ENCODE data around the gene CDKAL1.
"Not testable (repeated sequence)": the region's sequence is repeated elsewhere in the genome, so short reads cannot be mapped to it uniquely, and the experiment has no call there.

Gene CDKAL1

DNA sequence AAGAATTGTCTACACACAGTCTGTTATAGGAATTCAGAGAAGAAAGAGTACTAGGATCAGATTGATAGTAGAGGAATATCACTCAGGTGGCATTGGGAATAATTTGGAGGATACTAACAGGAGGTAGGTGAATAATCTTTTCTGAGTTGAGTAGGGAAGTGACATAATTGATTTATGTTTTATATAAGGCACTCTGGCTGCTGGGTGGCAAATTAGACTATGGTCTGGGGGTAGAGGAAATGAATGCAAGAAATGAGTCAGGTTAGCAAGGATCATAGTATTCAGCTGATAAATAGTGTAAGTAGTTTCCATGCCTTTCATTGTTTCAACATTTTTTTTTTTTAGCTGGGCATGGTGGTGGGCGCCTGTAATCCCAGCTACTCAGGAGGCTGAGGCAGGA is 113.3 kb downstream of the CDKAL1 start:
- H3K27me3 ChIP-seq (ENCODE audit: control insufficient read depth in 1 of 2, insufficient read depth in 2 of 2, low read length in 2 of 2): no peaks in the 10 kb centered on the region
- no peaks in the 10 kb centered on the region for H3K36me3 ChIP-seq (ENCODE audit: control insufficient read depth in 1 of 2, insufficient read depth in 2 of 2, low read length in 2 of 2)
- H3K4me3 ChIP-seq (ENCODE audit: low read depth in 1 of 2, low read length in 2 of 2): no peak overlapping the region
- no peak overlapping the region for H3K27ac ChIP-seq (ENCODE audit: low read depth, low read length)
- no peaks in the 10 kb centered on the region for H3K9me3 ChIP-seq (ENCODE audit: control insufficient read depth in 1 of 2, low read length in 2 of 2)
- H3K9ac ChIP-seq (ENCODE audit: low read depth in 1 of 2, low read length in 2 of 2): no peak overlapping the region
- peaks cover 4 to 5% of the 10 kb centered on the region in 2 donors for H3K4me1 ChIP-seq (ENCODE audit: control insufficient read depth in 1 of 2, insufficient read depth in 2 of 2, low read length in 2 of 2)

DNA sequence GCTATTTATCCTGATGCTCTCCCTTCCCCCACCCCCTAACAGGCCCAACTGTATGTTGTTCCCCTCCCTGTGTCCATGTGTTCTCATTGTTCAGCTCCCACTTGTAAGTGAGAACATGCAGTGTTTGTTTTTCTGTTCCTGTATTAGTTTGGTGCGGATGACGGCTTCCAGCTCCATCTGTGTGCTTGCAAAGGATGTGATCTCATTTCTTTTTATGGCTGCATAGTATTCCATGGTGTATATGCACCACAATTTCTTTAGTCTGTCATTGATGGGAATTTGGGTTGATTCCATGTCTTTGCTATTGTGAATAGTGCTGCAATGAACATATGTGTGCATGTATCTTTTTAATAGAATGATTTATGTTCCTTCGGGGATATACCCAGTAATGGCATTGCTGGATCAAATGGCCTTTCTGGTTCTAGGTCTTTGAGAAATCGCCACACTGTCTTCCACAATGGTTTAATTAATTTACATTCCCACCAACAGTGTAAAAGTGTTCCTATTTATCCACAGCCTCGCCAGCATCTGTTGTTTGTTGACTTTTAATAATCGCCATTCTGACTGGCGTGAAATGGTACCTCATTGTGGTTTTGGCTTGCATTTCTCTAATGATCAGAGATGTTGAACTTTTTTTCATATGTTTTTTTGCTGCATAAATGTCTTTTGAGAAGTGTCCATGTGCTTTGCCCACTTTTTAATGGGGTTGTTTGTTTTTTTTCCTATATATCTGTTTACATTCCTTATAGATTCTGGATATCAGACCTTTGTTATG is 115.6 kb downstream of the CDKAL1 start:
- not testable (repeated sequence) for H3K4me3 ChIP-seq (ENCODE audit: low read depth in 1 of 2, low read length in 2 of 2); H3K4me1 ChIP-seq (ENCODE audit: control insufficient read depth in 1 of 2, insufficient read depth in 2 of 2, low read length in 2 of 2); H3K9ac ChIP-seq (ENCODE audit: low read depth in 1 of 2, low read length in 2 of 2); H3K9me3 ChIP-seq (ENCODE audit: control insufficient read depth in 1 of 2, low read length in 2 of 2); H3K27ac ChIP-seq (ENCODE audit: low read depth, low read length); H3K36me3 ChIP-seq (ENCODE audit: control insufficient read depth in 1 of 2, insufficient read depth in 2 of 2, low read length in 2 of 2); H3K27me3 ChIP-seq (ENCODE audit: control insufficient read depth in 1 of 2, insufficient read depth in 2 of 2, low read length in 2 of 2)

DNA sequence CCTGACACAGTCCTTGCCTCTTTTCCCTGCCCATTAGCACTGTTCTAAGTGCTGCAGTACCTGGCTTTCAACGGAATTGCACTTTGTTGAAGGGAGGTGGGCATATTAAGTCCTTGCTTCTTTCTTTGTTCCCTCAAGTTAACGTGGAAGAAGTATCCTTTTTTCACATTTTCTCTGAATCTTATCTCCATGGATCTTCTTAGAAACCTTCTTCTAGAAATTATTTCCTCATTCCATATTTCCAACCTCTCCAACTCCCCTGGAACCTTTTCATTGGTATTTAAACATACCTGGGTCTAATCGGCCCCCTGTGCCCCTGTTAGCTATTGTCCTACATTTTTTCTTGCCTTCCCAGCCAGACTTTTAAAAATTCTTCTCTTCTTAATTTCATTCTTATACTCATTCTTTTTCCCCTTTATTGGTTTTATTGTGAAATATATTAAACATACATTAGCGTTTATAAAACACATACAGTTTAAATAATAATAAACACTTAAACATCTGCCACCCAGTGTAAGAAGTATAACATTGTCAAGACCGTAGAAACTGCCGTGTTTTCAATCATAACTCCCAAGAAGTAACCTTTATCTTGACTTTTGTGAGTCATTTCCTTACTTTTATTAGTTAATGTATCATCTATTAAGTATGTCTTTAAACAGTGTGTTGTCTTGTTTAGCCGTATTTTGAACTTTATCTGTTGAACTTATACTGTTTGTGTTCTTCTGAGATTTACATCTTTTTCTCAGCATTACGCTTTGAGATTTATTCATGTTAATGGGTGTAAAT is 118.2 kb downstream of the CDKAL1 start:
- Histone ChIP-seq H3K27me3 (ENCODE audit: control insufficient read depth in 1 of 2, insufficient read depth in 2 of 2, low read length in 2 of 2) (no peaks in the 10 kb centered on the region), H3K4me1 (ENCODE audit: control insufficient read depth in 1 of 2, insufficient read depth in 2 of 2, low read length in 2 of 2) (peaks cover 4 to 5% of the 10 kb centered on the region in 2 donors), H3K4me3 (ENCODE audit: low read depth in 1 of 2, low read length in 2 of 2) (no peak overlapping the region), H3K36me3 (ENCODE audit: control insufficient read depth in 1 of 2, insufficient read depth in 2 of 2, low read length in 2 of 2) (no peaks in the 10 kb centered on the region), H3K27ac (ENCODE audit: low read depth, low read length) (no peak overlapping the region), H3K9ac (ENCODE audit: low read depth in 1 of 2, low read length in 2 of 2) (no peak overlapping the region), H3K9me3 (ENCODE audit: control insufficient read depth in 1 of 2, low read length in 2 of 2) (no peaks in the 10 kb centered on the region)

DNA sequence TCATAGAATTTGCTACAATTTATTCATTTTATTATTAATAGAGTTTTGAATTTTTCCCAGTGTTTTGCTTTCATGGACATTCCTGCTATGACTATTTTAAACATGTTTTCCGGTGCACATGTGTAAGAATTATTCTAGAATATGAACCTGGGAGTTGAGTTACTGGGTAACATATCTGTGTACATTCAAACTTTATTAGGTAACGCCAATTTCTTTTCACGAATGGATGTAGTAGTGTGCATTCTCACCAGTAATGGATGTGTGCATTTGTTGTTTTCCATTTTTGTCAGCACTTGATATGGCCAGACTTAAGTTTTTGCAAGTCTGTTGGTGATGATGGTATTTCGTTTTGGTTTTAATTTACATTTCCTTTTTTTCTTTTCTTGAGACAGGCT is 118.8 kb downstream of the CDKAL1 start:
- H3K9me3 ChIP-seq (ENCODE audit: control insufficient read depth in 1 of 2, low read length in 2 of 2): no peaks in the 10 kb centered on the region
- H3K9ac ChIP-seq (ENCODE audit: low read depth in 1 of 2, low read length in 2 of 2): no peak overlapping the region
- H3K27me3 ChIP-seq (ENCODE audit: control insufficient read depth in 1 of 2, insufficient read depth in 2 of 2, low read length in 2 of 2): no peaks in the 10 kb centered on the region
- no peaks in the 10 kb centered on the region for H3K36me3 ChIP-seq (ENCODE audit: control insufficient read depth in 1 of 2, insufficient read depth in 2 of 2, low read length in 2 of 2)
- peaks cover 4 to 5% of the 10 kb centered on the region in 2 donors for H3K4me1 ChIP-seq (ENCODE audit: control insufficient read depth in 1 of 2, insufficient read depth in 2 of 2, low read length in 2 of 2)
- H3K4me3 ChIP-seq (ENCODE audit: low read depth in 1 of 2, low read length in 2 of 2): no peak overlapping the region
- no peak overlapping the region for H3K27ac ChIP-seq (ENCODE audit: low read depth, low read length)

DNA sequence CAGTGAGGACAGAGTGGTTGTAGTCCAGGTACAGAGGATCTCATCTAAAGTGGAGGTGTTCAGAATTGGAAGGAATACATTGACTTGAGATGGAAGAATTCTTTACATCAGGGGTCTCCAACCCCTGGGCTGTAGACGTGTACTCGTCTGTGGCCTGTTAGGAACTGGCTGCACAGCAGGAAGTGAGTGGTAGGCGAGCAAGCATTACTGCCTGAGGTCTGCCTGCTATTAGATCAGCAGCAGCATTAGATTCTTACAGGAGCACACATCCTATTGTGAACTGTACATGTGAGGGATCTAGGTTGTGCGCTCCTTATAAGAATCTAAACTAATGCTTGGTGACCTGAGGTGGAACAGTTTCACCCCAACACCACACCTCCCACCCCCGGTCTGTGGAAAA is 121.1 kb downstream of the CDKAL1 start:
- H3K9me3 ChIP-seq (ENCODE audit: control insufficient read depth in 1 of 2, low read length in 2 of 2): no peaks in the 10 kb centered on the region
- no peak overlapping the region for H3K4me3 ChIP-seq (ENCODE audit: low read depth in 1 of 2, low read length in 2 of 2)
- H3K4me1 ChIP-seq (ENCODE audit: control insufficient read depth in 1 of 2, insufficient read depth in 2 of 2, low read length in 2 of 2): peaks cover 4 to 8% of the 10 kb centered on the region in 2 donors
- no peak overlapping the region for H3K27ac ChIP-seq (ENCODE audit: low read depth, low read length)
- no peaks in the 10 kb centered on the region for H3K27me3 ChIP-seq (ENCODE audit: control insufficient read depth in 1 of 2, insufficient read depth in 2 of 2, low read length in 2 of 2)
- no peak overlapping the region for H3K9ac ChIP-seq (ENCODE audit: low read depth in 1 of 2, low read length in 2 of 2)
- no peaks in the 10 kb centered on the region for H3K36me3 ChIP-seq (ENCODE audit: control insufficient read depth in 1 of 2, insufficient read depth in 2 of 2, low read length in 2 of 2)

DNA sequence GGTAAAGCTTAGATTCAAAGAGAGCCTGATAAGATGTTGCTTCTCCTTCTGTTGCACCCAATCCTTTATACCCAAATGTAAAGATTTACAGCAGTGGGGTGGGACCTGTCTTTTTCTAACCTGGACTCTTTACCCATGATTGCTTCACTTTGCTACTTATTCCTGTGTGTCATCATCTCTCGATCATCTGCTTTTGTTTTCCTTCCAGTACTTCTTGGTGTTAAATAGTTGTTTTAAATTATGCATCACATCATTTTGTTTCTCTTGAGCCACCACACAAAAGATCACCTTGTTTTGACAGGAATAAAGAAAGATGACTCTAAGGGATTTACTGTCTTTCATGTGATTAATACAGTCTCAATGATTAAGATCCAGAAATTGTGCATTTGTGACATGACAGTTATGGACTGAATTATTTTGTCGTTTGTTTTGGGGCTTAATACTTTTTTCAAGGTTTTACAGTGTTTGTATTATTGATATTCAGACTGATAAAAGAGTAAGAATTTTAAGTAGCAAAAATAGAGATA is 123.1 kb downstream of the CDKAL1 start:
- Histone ChIP-seq H3K9me3 (ENCODE audit: control insufficient read depth in 1 of 2, low read length in 2 of 2) (no peaks in the 10 kb centered on the region), H3K36me3 (ENCODE audit: control insufficient read depth in 1 of 2, insufficient read depth in 2 of 2, low read length in 2 of 2) (no peaks in the 10 kb centered on the region), H3K4me1 (ENCODE audit: control insufficient read depth in 1 of 2, insufficient read depth in 2 of 2, low read length in 2 of 2) (peaks cover 4 to 8% of the 10 kb centered on the region in 2 donors), H3K27me3 (ENCODE audit: control insufficient read depth in 1 of 2, insufficient read depth in 2 of 2, low read length in 2 of 2) (no peaks in the 10 kb centered on the region), H3K4me3 (ENCODE audit: low read depth in 1 of 2, low read length in 2 of 2) (no peak overlapping the region), H3K9ac (ENCODE audit: low read depth in 1 of 2, low read length in 2 of 2) (no peak overlapping the region), H3K27ac (ENCODE audit: low read depth, low read length) (no peak overlapping the region)

DNA sequence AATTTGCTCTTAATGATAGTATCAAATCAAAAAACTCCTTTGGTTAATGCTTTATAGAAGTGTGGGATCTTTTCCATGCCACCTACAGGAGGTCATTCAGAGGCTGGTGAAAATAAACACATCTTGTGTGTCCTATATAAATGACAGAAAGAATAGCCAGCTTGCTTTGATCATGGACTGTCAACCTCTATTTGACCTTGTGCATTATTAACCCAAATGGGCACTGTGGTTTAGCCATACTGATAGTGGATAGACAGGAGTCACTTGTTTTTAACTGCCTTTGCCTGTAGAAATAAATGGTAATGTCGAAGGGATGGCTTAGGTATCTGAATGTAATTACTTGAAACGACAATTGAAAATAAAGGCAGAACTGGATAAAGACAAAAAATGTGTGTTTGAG is 123.8 kb downstream of the CDKAL1 start:
- H3K9ac ChIP-seq (ENCODE audit: low read depth in 1 of 2, low read length in 2 of 2): no peak overlapping the region
- no peaks in the 10 kb centered on the region for H3K27me3 ChIP-seq (ENCODE audit: control insufficient read depth in 1 of 2, insufficient read depth in 2 of 2, low read length in 2 of 2)
- H3K27ac ChIP-seq (ENCODE audit: low read depth, low read length): no peak overlapping the region
- H3K4me1 ChIP-seq (ENCODE audit: control insufficient read depth in 1 of 2, insufficient read depth in 2 of 2, low read length in 2 of 2): peaks cover 4 to 6% of the 10 kb centered on the region in 2 donors
- H3K9me3 ChIP-seq (ENCODE audit: control insufficient read depth in 1 of 2, low read length in 2 of 2): no peaks in the 10 kb centered on the region
- no peak overlapping the region for H3K4me3 ChIP-seq (ENCODE audit: low read depth in 1 of 2, low read length in 2 of 2)
- H3K36me3 ChIP-seq (ENCODE audit: control insufficient read depth in 1 of 2, insufficient read depth in 2 of 2, low read length in 2 of 2): no peaks in the 10 kb centered on the region

DNA sequence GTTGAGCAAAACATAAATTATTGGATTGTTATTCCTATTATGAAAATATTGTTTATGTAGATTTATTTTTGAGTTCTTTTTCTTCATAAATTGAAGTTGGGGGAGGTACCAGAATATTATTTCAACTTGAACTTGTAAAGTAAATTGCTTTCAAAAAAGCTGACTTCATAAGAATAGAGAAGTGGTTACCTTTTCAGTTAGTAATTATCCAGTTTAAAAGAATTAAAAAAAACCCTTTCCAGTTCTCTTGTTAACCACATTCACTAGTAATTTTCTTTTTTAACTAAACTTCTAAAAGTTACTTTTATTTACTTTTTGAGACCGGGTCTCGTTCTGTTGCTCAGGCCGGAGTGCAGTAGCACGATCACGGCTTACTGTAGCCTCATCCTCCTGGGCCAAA is 124.3 kb downstream of the CDKAL1 start:
- no peaks in the 10 kb centered on the region for H3K36me3 ChIP-seq (ENCODE audit: control insufficient read depth in 1 of 2, insufficient read depth in 2 of 2, low read length in 2 of 2)
- no peak overlapping the region for H3K27ac ChIP-seq (ENCODE audit: low read depth, low read length)
- H3K9me3 ChIP-seq (ENCODE audit: control insufficient read depth in 1 of 2, low read length in 2 of 2): no peaks in the 10 kb centered on the region
- no peak overlapping the region for H3K4me3 ChIP-seq (ENCODE audit: low read depth in 1 of 2, low read length in 2 of 2)
- H3K9ac ChIP-seq (ENCODE audit: low read depth in 1 of 2, low read length in 2 of 2): no peak overlapping the region
- no peaks in the 10 kb centered on the region for H3K27me3 ChIP-seq (ENCODE audit: control insufficient read depth in 1 of 2, insufficient read depth in 2 of 2, low read length in 2 of 2)
- peaks cover 4 to 6% of the 10 kb centered on the region in 2 donors for H3K4me1 ChIP-seq (ENCODE audit: control insufficient read depth in 1 of 2, insufficient read depth in 2 of 2, low read length in 2 of 2)

DNA sequence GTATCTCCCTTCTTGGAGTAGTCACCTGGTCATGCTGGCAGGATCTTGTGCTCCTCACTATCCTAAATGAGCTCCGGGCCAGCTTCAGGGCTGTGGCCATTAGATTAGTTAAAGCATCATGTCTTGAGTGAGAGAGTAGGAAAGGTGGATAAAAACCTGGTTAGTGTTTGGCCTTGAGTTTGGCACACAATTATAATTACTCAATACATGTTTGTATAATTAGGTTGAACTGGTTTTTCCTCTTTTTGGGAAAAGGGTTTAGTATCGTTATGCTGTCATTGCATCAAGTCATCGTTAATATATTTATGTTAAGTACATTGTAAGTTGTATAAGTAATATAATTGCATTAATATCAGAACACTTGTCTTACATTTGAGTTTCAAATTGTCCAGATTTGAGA is 126.3 kb downstream of the CDKAL1 start:
- no peaks in the 10 kb centered on the region for H3K9me3 ChIP-seq (ENCODE audit: control insufficient read depth in 1 of 2, low read length in 2 of 2)
- no peaks in the 10 kb centered on the region for H3K27me3 ChIP-seq (ENCODE audit: control insufficient read depth in 1 of 2, insufficient read depth in 2 of 2, low read length in 2 of 2)
- H3K27ac ChIP-seq (ENCODE audit: low read depth, low read length): no peak overlapping the region
- no peak overlapping the region for H3K4me3 ChIP-seq (ENCODE audit: low read depth in 1 of 2, low read length in 2 of 2)
- no peak overlapping the region for H3K9ac ChIP-seq (ENCODE audit: low read depth in 1 of 2, low read length in 2 of 2)
- no peaks in the 10 kb centered on the region for H3K36me3 ChIP-seq (ENCODE audit: control insufficient read depth in 1 of 2, insufficient read depth in 2 of 2, low read length in 2 of 2)
- peaks cover 4 to 6% of the 10 kb centered on the region in 2 donors for H3K4me1 ChIP-seq (ENCODE audit: control insufficient read depth in 1 of 2, insufficient read depth in 2 of 2, low read length in 2 of 2)

DNA sequence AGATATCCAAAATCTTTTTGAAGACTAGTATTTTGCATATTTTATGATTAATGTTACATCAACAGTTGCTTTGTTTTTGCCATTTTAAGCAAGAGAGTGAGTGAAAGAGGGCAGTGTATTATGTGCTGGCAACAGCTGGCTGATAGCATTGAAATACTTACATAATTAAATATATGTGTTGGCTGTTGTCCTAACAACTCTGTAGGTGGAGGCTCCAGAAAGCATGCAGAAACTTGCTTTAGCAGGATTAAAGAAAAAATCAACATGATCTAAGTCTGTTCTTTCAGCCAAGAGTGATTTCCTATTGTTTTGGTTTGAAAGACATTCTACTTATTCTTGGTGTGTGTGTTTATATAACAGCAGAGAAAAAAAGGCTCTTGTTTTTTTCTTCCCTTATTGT is 127.5 kb downstream of the CDKAL1 start:
- no peak overlapping the region for H3K9ac ChIP-seq (ENCODE audit: low read depth in 1 of 2, low read length in 2 of 2)
- peaks cover 4 to 6% of the 10 kb centered on the region in 2 donors for H3K4me1 ChIP-seq (ENCODE audit: control insufficient read depth in 1 of 2, insufficient read depth in 2 of 2, low read length in 2 of 2)
- H3K27ac ChIP-seq (ENCODE audit: low read depth, low read length): no peak overlapping the region
- H3K9me3 ChIP-seq (ENCODE audit: control insufficient read depth in 1 of 2, low read length in 2 of 2): no peaks in the 10 kb centered on the region
- no peak overlapping the region for H3K4me3 ChIP-seq (ENCODE audit: low read depth in 1 of 2, low read length in 2 of 2)
- no peaks in the 10 kb centered on the region for H3K27me3 ChIP-seq (ENCODE audit: control insufficient read depth in 1 of 2, insufficient read depth in 2 of 2, low read length in 2 of 2)
- H3K36me3 ChIP-seq (ENCODE audit: control insufficient read depth in 1 of 2, insufficient read depth in 2 of 2, low read length in 2 of 2): no peaks in the 10 kb centered on the region
